OCI-LY7 (cell line): ENCODE results near the gene IRGQ. TPM values are rescaled to one million over a fixed set of nuclear protein-coding genes. Genes with fewer than 3 reads are reported as not detected.

ENCODE experiments used
- BruUV-seq: library from RNA; stranded (reverse); fragments of 400-500 nt; replicated peaks from 2 replicates; lab custom pipeline; 2021; lab: Mats Ljungman, UMichigan
- CTCF ChIA-PET: fragments of 300-600 bp; sonication (Branson Sonifier 250); formaldehyde crosslinking; loops from one replicate; lab custom pipeline; 2022; ENCODE audit warnings: antibody characterized with exemption; ENCODE audit not compliant: unreplicated experiment; lab: Charles Lee
- POLR2A ChIA-PET: fragments of 300-600 bp; sonication (Branson Sonifier 250); formaldehyde crosslinking; loops from one replicate; lab custom pipeline; 2022; ENCODE audit warnings: antibody characterized with exemption; lab: Charles Lee
- DNase-seq: peaks from one replicate; pipeline ENCODE4 v3.0.0-alpha.2; 2015; ENCODE audit warnings: low spot score
- H2AFZ ChIP-seq: fragments of 200-600 bp; sonication (generic), shearing (Covaris generic); 2 replicates; pipeline ENCODE4 v1.6.1; 2014; ENCODE audit warnings: mild to moderate bottlenecking, antibody characterized with exemption, low read length, moderate library complexity
- H3K27ac ChIP-seq: fragments of 200-600 bp; sonication (generic); 2 replicates; pipeline ENCODE4 v1.5.1; 2014; ENCODE audit warnings: mixed run types, low read depth, mild to moderate bottlenecking, moderate library complexity, low read length, inconsistent platforms; ENCODE audit not compliant: poor library complexity, severe bottlenecking
- H3K36me3 ChIP-seq: fragments of 200-600 bp; sonication (generic); 2 replicates; pipeline ENCODE4 v1.6.1; 2014; ENCODE audit warnings: mild to moderate bottlenecking, antibody characterized with exemption, low read length, moderate library complexity, mixed read lengths; ENCODE audit not compliant: insufficient read depth
- H3K4me1 ChIP-seq: fragments of 200-600 bp; sonication (generic); 2 replicates; pipeline ENCODE4 v1.5.1; 2014; ENCODE audit warnings: mild to moderate bottlenecking, low read length; ENCODE audit not compliant: insufficient read depth, poor library complexity, severe bottlenecking
- H3K4me2 ChIP-seq: fragments of 200-600 bp; sonication (generic); 2 replicates; pipeline ENCODE4 v1.6.1; 2014; ENCODE audit warnings: mild to moderate bottlenecking, low read length
- H3K4me3 ChIP-seq: fragments of 200-600 bp; sonication (generic); 2 replicates; pipeline ENCODE4 v1.5.1; 2014; ENCODE audit warnings: mild to moderate bottlenecking, low read depth, low read length; ENCODE audit not compliant: poor library complexity, severe bottlenecking
- H3K79me2 ChIP-seq: fragments of 200-600 bp; sonication (generic); 2 replicates; pipeline ENCODE4 v1.6.1; 2016; ENCODE audit warnings: low read depth, mild to moderate bottlenecking, low read length, moderate library complexity, mixed read lengths; ENCODE audit not compliant: insufficient read depth
- H3K9me2 ChIP-seq: fragments of 200-600 bp; sonication (generic); 2 replicates; pipeline ENCODE4 v1.6.1; 2016; ENCODE audit warnings: mild to moderate bottlenecking, low read length, mixed read lengths; ENCODE audit not compliant: insufficient read depth
- H3K9me3 ChIP-seq: fragments of 200-600 bp; sonication (generic); 2 replicates; pipeline ENCODE4 v1.6.1; 2014; ENCODE audit warnings: mild to moderate bottlenecking, mixed run types, low read length, mixed read lengths
- H4K20me1 ChIP-seq: fragments of 200-600 bp; sonication (generic); 2 replicates; pipeline ENCODE4 v1.6.1; 2014; ENCODE audit warnings: mild to moderate bottlenecking, antibody characterized with exemption, low read length, moderate library complexity, mixed read lengths; ENCODE audit not compliant: insufficient read depth
- CTCF ChIP-seq: fragments of 200-600 bp; sonication (generic); conservative IDR thresholded peaks from 2 replicates; pipeline ENCODE4 v1.5.1; 2014; ENCODE audit warnings: mild to moderate bottlenecking, antibody characterized with exemption, low read length, moderate library complexity, mixed read lengths
- EZH2phosphoT487 ChIP-seq: fragments of 200-600 bp; sonication (generic); IDR thresholded peaks from 2 replicates; pipeline ENCODE4 v1.6.1; 2018; ENCODE audit warnings: low read depth, borderline replicate concordance, mild to moderate bottlenecking, mixed run types, antibody characterized with exemption, low read length, moderate library complexity, mixed read lengths
- intact Hi-C: fragments of 100-400 bp; cut with micrococcal nuclease; formaldehyde crosslinking; loops from one replicate; pipeline ENCODE4 v1.10.0; 2022; ENCODE audit not compliant: unreplicated experiment
- total RNA-seq, 2 experiments: library from RNA; depleted of rRNA in 1 of 2; stranded (reverse); fragments of >200 nt in 1 of 2; shearing (Covaris generic) in 1 of 2; gene quantifications; 2 replicates each; pipeline ENCODE4 v1.2.3, GENCODE V29; 2014 to 2022

IRGQ gene
- total RNA-seq, 2 experiments from 2014 or later: 6.4 to 15.3 TPM

GRCh38 chr19:43586346-43586745, 9.6 kb downstream of the IRGQ start:
- H3K9me3 ChIP-seq: no peaks in the 10 kb centered on the region
- CTCF ChIA-PET: no interaction called here
- H4K20me1 ChIP-seq: no peaks in the 10 kb centered on the region
- no peaks in the 10 kb centered on the region for H3K36me3 ChIP-seq
- POLR2A ChIA-PET: interaction anchor here (0.6 kb wide), 1 partner anchor 76 kb away, joined by 3 read pairs; no protein-coding TSS in a partner anchor
- intact Hi-C loops: no loop called here
- BruUV-seq: no TSS peak
- no peak overlapping the region for H3K4me3 ChIP-seq
- no peak overlapping the region for H3K4me2 ChIP-seq
- H3K27ac ChIP-seq: no peak overlapping the region
- no peaks in the 10 kb centered on the region for H3K9me2 ChIP-seq
- H3K79me2 ChIP-seq: no peaks in the 10 kb centered on the region
- DNase-seq: no peak
- no peak for TF ChIP-seq EZH2phosphoT487
- TF ChIP-seq CTCF: no peak
- H3K4me1 ChIP-seq: peaks cover 12% of the 10 kb centered on the region
- H2AFZ ChIP-seq: no peak overlapping the region

GRCh38 chr19:43584484-43584883, 11.4 kb downstream of the IRGQ start:
- no peak overlapping the region for H3K4me3 ChIP-seq
- intact Hi-C loops: no loop called here
- no peaks in the 10 kb centered on the region for H3K9me3 ChIP-seq
- TF ChIP-seq EZH2phosphoT487: no peak
- TF ChIP-seq CTCF: no peak
- H3K9me2 ChIP-seq: no peaks in the 10 kb centered on the region
- no peak overlapping the region for H3K4me2 ChIP-seq
- no peaks in the 10 kb centered on the region for H3K79me2 ChIP-seq
- DNase-seq: no peak
- peaks cover 7% of the 10 kb centered on the region for H3K4me1 ChIP-seq
- ChIA-PET CTCF (no interaction called here), POLR2A (interaction anchor here (1.1 kb wide), 1 partner anchor 9 kb away, joined by 4 read pairs; the partner anchor contains the start of gene PINLYP)
- H2AFZ ChIP-seq: peak overlapping the region; percentile 8; the same call in 1 of the 2 replicates
- H4K20me1 ChIP-seq: no peaks in the 10 kb centered on the region
- no peaks in the 10 kb centered on the region for H3K36me3 ChIP-seq
- peak overlapping the region; percentile 10 for H3K27ac ChIP-seq
- BruUV-seq: no TSS peak

GRCh38 chr19:43582495-43582894, 13.4 kb downstream of the IRGQ start:
- CTCF ChIA-PET: no interaction called here
- no peaks in the 10 kb centered on the region for H3K9me2 ChIP-seq
- H3K4me3 ChIP-seq: no peak overlapping the region
- H3K36me3 ChIP-seq: no peaks in the 10 kb centered on the region
- BruUV-seq: no TSS peak
- no peak overlapping the region for H2AFZ ChIP-seq
- no peak overlapping the region for H3K27ac ChIP-seq
- TF ChIP-seq CTCF (no peak), EZH2phosphoT487 (no peak)
- no peak for DNase-seq
- H4K20me1 ChIP-seq: no peaks in the 10 kb centered on the region
- intact Hi-C loops: no loop called here
- POLR2A ChIA-PET: no interaction called here
- no peaks in the 10 kb centered on the region for H3K79me2 ChIP-seq
- H3K4me2 ChIP-seq: no peak overlapping the region; the same call in 1 of the 2 replicates
- H3K9me3 ChIP-seq: no peaks in the 10 kb centered on the region
- peaks cover 7% of the 10 kb centered on the region for H3K4me1 ChIP-seq
